HuH-7 (cell line): ENCODE data around the gene UCN.

ENCODE experiments used
- DNase-seq: peaks from one replicate; pipeline ENCODE4 v3.0.0; 2011; ENCODE audit warnings: low spot score

Gene UCN

DNA sequence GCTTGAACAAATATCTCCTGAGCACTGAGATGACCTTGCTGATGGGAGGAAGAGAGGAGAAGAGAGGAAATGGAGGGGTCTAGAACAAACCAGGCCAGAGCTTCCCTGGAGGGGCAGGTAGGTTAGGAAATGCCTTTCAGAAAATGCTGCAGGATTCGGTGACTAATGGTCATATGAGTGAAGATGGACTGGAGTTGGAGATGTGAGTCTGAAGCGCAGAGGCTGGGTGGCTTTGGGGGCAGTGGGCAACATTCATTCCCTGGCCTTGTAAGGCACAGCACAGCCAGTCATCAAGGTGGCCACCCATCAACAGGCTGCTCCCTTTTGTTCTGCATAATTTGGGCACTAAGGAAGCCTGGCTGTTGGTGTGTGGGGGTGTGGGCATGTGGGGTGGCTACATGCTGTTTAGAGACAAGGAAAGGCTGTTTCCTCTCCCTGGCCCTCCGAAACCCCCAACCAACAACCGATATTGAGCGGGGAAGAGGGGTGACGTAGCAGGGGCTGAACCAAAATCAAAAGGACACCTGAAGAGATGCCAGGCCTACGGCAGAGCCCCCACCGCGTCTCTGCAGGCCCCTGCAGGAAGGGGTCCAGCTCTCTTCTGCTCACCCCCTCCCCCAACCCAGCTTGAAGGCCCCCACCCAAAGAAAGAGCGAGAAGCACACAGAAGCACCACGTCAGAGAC, 46.9 kb downstream of the UCN start:
- DNase-seq, result no peak

GRCh38 chr2:27258051-27258450, 50.2 kb downstream of the UCN start:
- no peak for DNase-seq
